H9 (cell line): ENCODE results near the gene UBA1. TPM values are rescaled to one million over a fixed set of nuclear protein-coding genes. Genes with fewer than 3 reads are reported as not detected.
A peak's percentile ranks its signal among the peaks of the same experiment; 100 is the strongest.

Experiments used
- DNase-seq: peaks from one replicate; pipeline ENCODE4 v3.0.0-alpha.2; 2017
- H2AFZ ChIP-seq: one replicate; pipeline ENCODE4 v1.6.1; 2013; ENCODE audit warnings: mild to moderate bottlenecking, low read length, control low read depth, moderate library complexity
- H2AK5ac ChIP-seq: 2 replicates; pipeline ENCODE4 v1.6.1; 2013; ENCODE audit warnings: low read length, control low read depth, mixed read lengths; ENCODE audit not compliant: insufficient read length
- H2BK120ac ChIP-seq: one replicate; pipeline ENCODE4 v1.6.1; 2013; ENCODE audit warnings: low read depth, mild to moderate bottlenecking, low read length, control low read depth, inconsistent platforms; ENCODE audit not compliant: poor library complexity, severe bottlenecking
- H2BK12ac ChIP-seq: 2 replicates; pipeline ENCODE4 v1.6.1; 2013; ENCODE audit warnings: low read length, control low read depth, mixed read lengths, low read depth; ENCODE audit not compliant: insufficient read length
- H2BK15ac ChIP-seq: 2 replicates; pipeline ENCODE4 v1.6.1; 2013; ENCODE audit warnings: low read depth, low read length, control low read depth
- H2BK20ac ChIP-seq: one replicate; pipeline ENCODE4 v1.6.1; 2013; ENCODE audit warnings: low read depth, mild to moderate bottlenecking, low read length, control low read depth, inconsistent platforms; ENCODE audit not compliant: poor library complexity, severe bottlenecking
- H2BK5ac ChIP-seq: 2 replicates; pipeline ENCODE4 v1.6.1; 2013; ENCODE audit warnings: low read length, control low read depth, mixed read lengths; ENCODE audit not compliant: insufficient read length
- H3K14ac ChIP-seq: 2 replicates; pipeline ENCODE4 v1.6.1; 2013; ENCODE audit warnings: low read length, control low read depth; ENCODE audit not compliant: insufficient read depth
- H3K18ac ChIP-seq: 2 replicates; pipeline ENCODE4 v1.6.1; 2013; ENCODE audit warnings: low read depth, mild to moderate bottlenecking, mixed read lengths, low read length, control low read depth; ENCODE audit not compliant: insufficient read length
- H3K23ac ChIP-seq: 2 replicates; pipeline ENCODE4 v1.6.1; 2013; ENCODE audit warnings: low read length, control low read depth, mixed read lengths, low read depth; ENCODE audit not compliant: insufficient read length
- H3K23me2 ChIP-seq: 2 replicates; pipeline ENCODE4 v1.6.1; 2013; ENCODE audit warnings: low read depth, mild to moderate bottlenecking, mixed read lengths, low read length, control low read depth; ENCODE audit not compliant: insufficient read length, poor library complexity, severe bottlenecking
- H3K27ac ChIP-seq: 2 replicates; pipeline ENCODE4 v1.5.1; 2013; ENCODE audit warnings: low read length, control low read depth, mixed read lengths, low read depth; ENCODE audit not compliant: insufficient read length
- H3K27me3 ChIP-seq: 2 replicates; pipeline ENCODE4 v1.6.1; 2013; ENCODE audit warnings: low read length, control low read depth, inconsistent platforms; ENCODE audit not compliant: insufficient read depth
- H3K4ac ChIP-seq: 2 replicates; pipeline ENCODE4 v1.6.1; 2013; ENCODE audit warnings: low read depth, mild to moderate bottlenecking, control low read depth, inconsistent platforms, low read length, moderate library complexity
- H3K4me1 ChIP-seq: 2 replicates; pipeline ENCODE4 v1.6.1; 2013; ENCODE audit warnings: low read length, control low read depth, inconsistent platforms; ENCODE audit not compliant: insufficient read depth
- H3K4me2 ChIP-seq: 2 replicates; pipeline ENCODE4 v1.6.1; 2013; ENCODE audit warnings: low read length, control low read depth, mixed read lengths; ENCODE audit not compliant: insufficient read length, insufficient read depth
- H3K56ac ChIP-seq: 2 replicates; pipeline ENCODE4 v1.6.1; 2013; ENCODE audit warnings: low read depth, mild to moderate bottlenecking, mixed read lengths, low read length, control low read depth; ENCODE audit not compliant: insufficient read length
- H3K79me1 ChIP-seq: 2 replicates; pipeline ENCODE4 v1.6.1; 2013; ENCODE audit warnings: low read depth, mild to moderate bottlenecking, moderate library complexity, low read length, control low read depth, inconsistent platforms; ENCODE audit not compliant: insufficient read depth, poor library complexity, severe bottlenecking
- H3K79me2 ChIP-seq: 2 replicates; pipeline ENCODE4 v1.6.1; 2013; ENCODE audit warnings: low read length, control low read depth, inconsistent platforms; ENCODE audit not compliant: insufficient read depth
- H3K9ac ChIP-seq: 2 replicates; pipeline ENCODE4 v1.6.1; 2013; ENCODE audit warnings: low read length, control low read depth, mixed read lengths; ENCODE audit not compliant: insufficient read length; ENCODE audit errors: extremely low read depth
- H3K9me3 ChIP-seq: one replicate; pipeline ENCODE4 v1.6.1; 2013; ENCODE audit warnings: low read depth, low read length, inconsistent platforms; ENCODE audit not compliant: control insufficient read depth
- H3T11ph ChIP-seq: one replicate; pipeline ENCODE4 v1.6.1; 2013; ENCODE audit warnings: mild to moderate bottlenecking, low read length, control low read depth, inconsistent platforms
- H4K20me1 ChIP-seq: one replicate; pipeline ENCODE4 v1.6.1; 2013; ENCODE audit not compliant: control insufficient read depth, insufficient read length, insufficient read depth
- H4K5ac ChIP-seq: 2 replicates; pipeline ENCODE4 v1.6.1; 2013; ENCODE audit warnings: low read depth, mild to moderate bottlenecking, mixed read lengths, low read length, control low read depth; ENCODE audit not compliant: insufficient read length
- H4K8ac ChIP-seq: replicated peaks from 2 replicates; pipeline ENCODE4 v1.6.1; 2013; ENCODE audit warnings: low read length, control low read depth, mixed read lengths, low read depth; ENCODE audit not compliant: insufficient read length
- H4K91ac ChIP-seq: 2 replicates; pipeline ENCODE4 v1.6.1; 2013; ENCODE audit warnings: low read depth, mild to moderate bottlenecking, moderate library complexity, mixed read lengths, low read length, control low read depth; ENCODE audit not compliant: insufficient read length
- H3K27ac Mint-ChIP-seq, 3 experiments: 2 replicates in 2 of 3; 3 replicates in 1 of 3; pipeline ENCODE4 v1.8.0; 2020 to 2021; ENCODE audit warnings: mixed read lengths in 3 of 3, mild to moderate bottlenecking in 1 of 3, moderate library complexity in 1 of 3
- H3K27me3 Mint-ChIP-seq: 2 replicates; pipeline ENCODE4 v1.8.0; 2021; ENCODE audit warnings: low read depth, mild to moderate bottlenecking, moderate library complexity, mixed read lengths
- H3K36me3 Mint-ChIP-seq, 3 experiments: 2 replicates in 2 of 3; 3 replicates in 1 of 3; pipeline ENCODE4 v1.8.0; 2020 to 2021; ENCODE audit warnings: low read depth in 3 of 3, mixed read lengths in 3 of 3; ENCODE audit not compliant: insufficient read depth in 1 of 3
- H3K4me1 Mint-ChIP-seq, 2 experiments: 2 replicates each; pipeline ENCODE4 v1.8.0; 2020; ENCODE audit warnings: mixed read lengths in 2 of 2
- H3K4me3 Mint-ChIP-seq, 2 experiments: 2 replicates in 1 of 2; 3 replicates in 1 of 2; pipeline ENCODE4 v1.8.0; 2020 to 2021; ENCODE audit warnings: mild to moderate bottlenecking in 2 of 2, mixed read lengths in 2 of 2, moderate library complexity in 1 of 2
- H3K9me3 Mint-ChIP-seq, 2 experiments: 2 replicates in 1 of 2; 3 replicates in 1 of 2; pipeline ENCODE4 v1.8.0; 2020; ENCODE audit warnings: mild to moderate bottlenecking in 2 of 2, mixed read lengths in 2 of 2, moderate library complexity in 1 of 2
- WGBS: extraction: QIAGEN DNeasy Blood & Tissue Kit; methylation state at CpG from one replicate; pipeline ENCODE4 v1.1.7; 2013; ENCODE audit warnings: missing lambda C conversion rate, low lambda C conversion rate, mixed read lengths; ENCODE audit not compliant: insufficient read length; ENCODE audit errors: extremely low coverage; 5-methylcytosine and 5-hydroxymethylcytosine counted together
- total RNA-seq: library from RNA; stranded (reverse); gene quantifications from 2 replicates; pipeline ENCODE4 v1.2.1, GENCODE V29; 2021
- TF ChIP-seq, protein P1 (sequence below): fragments of 200-600 bp; sonication (generic); conservative IDR thresholded peaks from 3 replicates; pipeline ENCODE4 v1.8.0; 2021; ENCODE audit warnings: antibody characterized with exemption, mild to moderate bottlenecking

Gene UBA1
- total RNA-seq, 1 experiment from 2014 or later, result 427 TPM

DNA sequence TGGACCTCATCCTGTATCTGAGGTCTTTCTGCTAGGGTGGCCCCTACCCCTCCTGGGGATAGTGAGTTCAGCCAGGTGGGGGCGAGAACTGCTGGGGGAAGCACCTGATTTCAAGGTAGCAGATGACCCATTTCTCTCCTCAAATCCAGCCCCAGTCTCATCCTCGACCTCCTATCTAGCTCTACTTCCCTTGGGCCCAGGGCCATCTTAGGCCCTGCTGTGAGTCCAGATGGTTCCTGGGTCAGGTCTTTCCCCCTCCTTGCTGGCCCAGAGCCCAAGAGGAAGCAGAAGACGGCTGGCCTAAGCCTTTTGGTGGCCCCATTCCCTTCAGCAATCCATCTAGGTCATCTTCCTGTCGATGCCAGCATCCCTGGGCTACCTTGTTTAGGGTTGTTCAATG, 28.1 kb downstream of the UBA1 start:
- H3K4me1 Mint-ChIP-seq, result peaks cover 27 to 28% of the 10 kb centered on the region in 2 experiments
- no peak overlapping the region for H3K14ac ChIP-seq
- H4K20me1 ChIP-seq, result no peaks in the 10 kb centered on the region
- H3K9me3 ChIP-seq, result no peaks in the 10 kb centered on the region
- H3K79me2 ChIP-seq, result peaks cover 25% of the 10 kb centered on the region; the same call in 1 of the 2 replicates
- no peak overlapping the region for H2BK20ac ChIP-seq
- no peak overlapping the region for H4K8ac ChIP-seq
- H3T11ph ChIP-seq, result no peak overlapping the region
- H3K4me3 Mint-ChIP-seq, result no peak overlapping the region; a peak in 1 of 5 replicates
- no peak overlapping the region for H3K9ac ChIP-seq
- H2BK15ac ChIP-seq, result no peak overlapping the region
- H3K36me3 Mint-ChIP-seq, result peaks cover 63 to 68% (median 66%) of the 10 kb centered on the region in 3 experiments
- no peak overlapping the region for H3K4me2 ChIP-seq
- H3K23ac ChIP-seq, result no peak overlapping the region
- H2AK5ac ChIP-seq, result no peak overlapping the region
- H3K23me2 ChIP-seq, result peaks cover 14% of the 10 kb centered on the region
- no CpG with 5 or more reads among the region's 4 CpGs for WGBS
- no peak for DNase-seq
- H2AFZ ChIP-seq, result no peak overlapping the region
- TF ChIP-seq, protein P1, sequence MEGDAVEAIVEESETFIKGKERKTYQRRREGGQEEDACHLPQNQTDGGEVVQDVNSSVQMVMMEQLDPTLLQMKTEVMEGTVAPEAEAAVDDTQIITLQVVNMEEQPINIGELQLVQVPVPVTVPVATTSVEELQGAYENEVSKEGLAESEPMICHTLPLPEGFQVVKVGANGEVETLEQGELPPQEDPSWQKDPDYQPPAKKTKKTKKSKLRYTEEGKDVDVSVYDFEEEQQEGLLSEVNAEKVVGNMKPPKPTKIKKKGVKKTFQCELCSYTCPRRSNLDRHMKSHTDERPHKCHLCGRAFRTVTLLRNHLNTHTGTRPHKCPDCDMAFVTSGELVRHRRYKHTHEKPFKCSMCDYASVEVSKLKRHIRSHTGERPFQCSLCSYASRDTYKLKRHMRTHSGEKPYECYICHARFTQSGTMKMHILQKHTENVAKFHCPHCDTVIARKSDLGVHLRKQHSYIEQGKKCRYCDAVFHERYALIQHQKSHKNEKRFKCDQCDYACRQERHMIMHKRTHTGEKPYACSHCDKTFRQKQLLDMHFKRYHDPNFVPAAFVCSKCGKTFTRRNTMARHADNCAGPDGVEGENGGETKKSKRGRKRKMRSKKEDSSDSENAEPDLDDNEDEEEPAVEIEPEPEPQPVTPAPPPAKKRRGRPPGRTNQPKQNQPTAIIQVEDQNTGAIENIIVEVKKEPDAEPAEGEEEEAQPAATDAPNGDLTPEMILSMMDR, result no peak
- H4K91ac ChIP-seq, result no peak overlapping the region
- no peak overlapping the region for H2BK12ac ChIP-seq
- no peak overlapping the region for H2BK120ac ChIP-seq
- H3K27ac Mint-ChIP-seq, result peak overlapping the region in 1 of 3 experiments; percentile 37; a peak in 2 of 7 replicates
- H4K5ac ChIP-seq, result no peak overlapping the region
- no peak overlapping the region for H3K18ac ChIP-seq
- peaks cover 0 to 2% of the 10 kb centered on the region in 2 experiments; a peak in 2 of 5 replicates for H3K9me3 Mint-ChIP-seq
- peaks cover 6% of the 10 kb centered on the region; the same call in 1 of the 2 replicates for H3K4me1 ChIP-seq
- H2BK5ac ChIP-seq, result no peak overlapping the region
- H3K27ac ChIP-seq, result no peak overlapping the region
- peaks cover 5% of the 10 kb centered on the region for H3K79me1 ChIP-seq
- no peaks in the 10 kb centered on the region; the same call in 1 of the 2 replicates for H3K27me3 Mint-ChIP-seq
- H3K27me3 ChIP-seq, result no peaks in the 10 kb centered on the region
- H3K56ac ChIP-seq, result no peak overlapping the region
- H3K4ac ChIP-seq, result no peak overlapping the region
